Stimulated activated effector memory CD8-positive, alpha-beta T cell treated with anti-CD3 and anti-CD28 coated beads, Interleukin-12 subunit alpha, Interleukin-12 subunit beta, amount 100 ng/mL, for 72 hours (primary cell): ENCODE data around the gene FGG.

Experiments
- ATAC-seq: fragments of 150-1000 bp; cut with Tn5 transposase; 2 replicates; pipeline ENCODE4 v1.10.0; 2021
- DNase-seq, 2 donors: peaks; one replicate each; pipeline ENCODE4 v3.0.0; 2021 to 2022; ENCODE audit warnings: low spot score in 2 of 2
- H3K27ac Mint-ChIP-seq: one replicate; pipeline ENCODE4 v1.8.0; 2022; ENCODE audit warnings: mild to moderate bottlenecking, mixed read lengths
- H3K36me3 Mint-ChIP-seq: one replicate; pipeline ENCODE4 v1.8.0; 2022; ENCODE audit warnings: mild to moderate bottlenecking, mixed read lengths
- H3K4me1 Mint-ChIP-seq: one replicate; pipeline ENCODE4 v1.8.0; 2022; ENCODE audit warnings: mixed read lengths
- H3K4me3 Mint-ChIP-seq: one replicate; pipeline ENCODE4 v1.8.0; 2022; ENCODE audit warnings: mild to moderate bottlenecking, mixed read lengths
- H3K9me3 Mint-ChIP-seq: one replicate; pipeline ENCODE4 v1.8.0; 2022; ENCODE audit warnings: mixed read lengths

FGG gene

GRCh38 chr4:154582723-154583122 lies 29.7 kb downstream of the FGG start:
- Mint-ChIP-seq H3K27ac (no peak overlapping the region), H3K9me3 (no peaks in the 10 kb centered on the region), H3K4me1 (no peaks in the 10 kb centered on the region), H3K36me3 (no peaks in the 10 kb centered on the region), H3K4me3 (no peak overlapping the region)
- ATAC-seq (no peak), DNase-seq (no peak)

DNA sequence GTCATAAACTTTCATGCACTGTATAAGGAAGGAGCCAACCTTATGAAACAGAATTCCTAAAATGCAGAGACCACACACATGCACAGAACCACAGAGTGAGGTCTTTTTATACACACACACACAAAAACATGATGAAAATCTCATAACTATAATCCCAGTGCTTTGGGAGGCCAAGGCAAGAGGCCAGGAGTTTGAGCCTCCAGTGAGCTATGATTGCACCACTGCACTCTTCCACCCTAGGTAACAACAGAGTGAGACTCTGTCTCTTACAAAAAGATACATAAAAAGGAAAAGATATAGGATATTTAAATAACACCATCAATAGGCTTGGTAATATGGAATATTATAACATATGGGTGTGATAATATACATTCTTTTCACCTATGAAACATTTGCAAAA lies 32.5 kb downstream of the FGG start:
- ATAC-seq, result no peak
- Mint-ChIP-seq H3K27ac (no peak overlapping the region), H3K9me3 (no peaks in the 10 kb centered on the region), H3K36me3 (no peaks in the 10 kb centered on the region), H3K4me1 (no peaks in the 10 kb centered on the region), H3K4me3 (no peak overlapping the region)
- DNase-seq, result no peak

DNA sequence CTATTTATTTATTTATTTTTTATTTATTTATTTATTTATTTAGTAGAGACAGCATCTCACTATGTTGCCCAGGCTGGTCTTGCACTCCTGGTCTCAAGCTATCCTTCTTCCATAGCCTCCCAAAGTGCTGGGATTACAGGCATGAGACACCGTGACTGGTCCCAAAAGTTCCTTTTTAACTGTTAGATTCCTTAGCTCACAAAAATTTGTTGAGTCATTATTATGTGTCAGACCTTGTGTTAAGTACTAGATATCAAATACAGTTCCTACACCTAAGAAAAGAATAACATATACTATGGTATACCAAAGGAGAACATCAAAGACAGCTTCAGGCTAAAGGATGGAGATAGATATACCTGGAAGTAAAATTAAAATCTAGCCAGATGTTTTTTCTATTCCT lies 33.5 kb downstream of the FGG start:
- H3K4me1 Mint-ChIP-seq, result no peaks in the 10 kb centered on the region
- DNase-seq, result no peak
- H3K9me3 Mint-ChIP-seq, result no peaks in the 10 kb centered on the region
- H3K27ac Mint-ChIP-seq, result no peak overlapping the region
- no peaks in the 10 kb centered on the region for H3K36me3 Mint-ChIP-seq
- no peak for ATAC-seq
- H3K4me3 Mint-ChIP-seq, result no peak overlapping the region

GRCh38 chr4:154577324-154577723 lies 35.1 kb downstream of the FGG start:
- ATAC-seq, result no peak
- H3K9me3 Mint-ChIP-seq, result no peaks in the 10 kb centered on the region
- H3K36me3 Mint-ChIP-seq, result no peaks in the 10 kb centered on the region
- H3K4me1 Mint-ChIP-seq, result no peaks in the 10 kb centered on the region
- H3K27ac Mint-ChIP-seq, result no peak overlapping the region
- H3K4me3 Mint-ChIP-seq, result no peak overlapping the region
- no peak for DNase-seq

GRCh38 chr4:154574311-154574710 lies 38.1 kb downstream of the FGG start:
- ATAC-seq, result no peak
- Mint-ChIP-seq H3K4me3 (no peak overlapping the region), H3K4me1 (no peaks in the 10 kb centered on the region), H3K27ac (no peak overlapping the region), H3K9me3 (no peaks in the 10 kb centered on the region), H3K36me3 (no peaks in the 10 kb centered on the region)
- no peak for DNase-seq

GRCh38 chr4:154573190-154573870 lies 39.1 kb downstream of the FGG start:
- no peaks in the 10 kb centered on the region for H3K36me3 Mint-ChIP-seq
- ATAC-seq, result no peak
- no peaks in the 10 kb centered on the region for H3K9me3 Mint-ChIP-seq
- no peak for DNase-seq
- no peak overlapping the region for H3K27ac Mint-ChIP-seq
- no peak overlapping the region for H3K4me3 Mint-ChIP-seq
- H3K4me1 Mint-ChIP-seq, result no peaks in the 10 kb centered on the region

DNA sequence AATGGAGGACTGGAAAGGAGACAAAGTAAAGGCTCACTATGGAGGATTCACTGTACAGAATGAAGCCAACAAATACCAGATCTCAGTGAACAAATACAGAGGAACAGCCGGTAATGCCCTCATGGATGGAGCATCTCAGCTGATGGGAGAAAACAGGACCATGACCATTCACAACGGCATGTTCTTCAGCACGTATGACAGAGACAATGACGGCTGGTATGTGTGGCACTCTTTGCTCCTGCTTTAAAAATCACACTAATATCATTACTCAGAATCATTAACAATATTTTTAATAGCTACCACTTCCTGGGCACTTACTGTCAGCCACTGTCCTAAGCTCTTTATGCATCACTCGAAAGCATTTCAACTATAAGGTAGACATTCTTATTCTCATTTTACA lies 42.9 kb downstream of the FGG start:
- no peaks in the 10 kb centered on the region for H3K4me1 Mint-ChIP-seq
- H3K9me3 Mint-ChIP-seq, result no peaks in the 10 kb centered on the region
- H3K4me3 Mint-ChIP-seq, result no peak overlapping the region
- ATAC-seq (no peak), DNase-seq (no peak)
- H3K36me3 Mint-ChIP-seq, result no peaks in the 10 kb centered on the region
- no peak overlapping the region for H3K27ac Mint-ChIP-seq

DNA sequence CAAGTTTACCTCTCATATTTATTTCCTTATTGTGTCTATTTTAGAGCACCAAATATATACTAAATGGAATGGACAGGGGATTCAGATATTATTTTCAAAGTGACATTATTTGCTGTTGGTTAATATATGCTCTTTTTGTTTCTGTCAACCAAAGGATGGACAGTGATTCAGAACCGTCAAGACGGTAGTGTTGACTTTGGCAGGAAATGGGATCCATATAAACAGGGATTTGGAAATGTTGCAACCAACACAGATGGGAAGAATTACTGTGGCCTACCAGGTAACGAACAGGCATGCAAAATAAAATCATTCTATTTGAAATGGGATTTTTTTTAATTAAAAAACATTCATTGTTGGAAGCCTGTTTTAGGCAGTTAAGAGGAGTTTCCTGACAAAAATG lies 43.4 kb downstream of the FGG start:
- Mint-ChIP-seq H3K27ac (no peak overlapping the region), H3K9me3 (no peaks in the 10 kb centered on the region), H3K36me3 (no peaks in the 10 kb centered on the region), H3K4me3 (no peak overlapping the region), H3K4me1 (no peaks in the 10 kb centered on the region)
- ATAC-seq, result no peak
- DNase-seq, result no peak

GRCh38 chr4:154566639-154567204 lies 45.7 kb downstream of the FGG start:
- H3K4me1 Mint-ChIP-seq, result no peaks in the 10 kb centered on the region
- no peak overlapping the region for H3K27ac Mint-ChIP-seq
- no peaks in the 10 kb centered on the region for H3K36me3 Mint-ChIP-seq
- DNase-seq, result no peak
- ATAC-seq, result peak; percentile 40
- no peaks in the 10 kb centered on the region for H3K9me3 Mint-ChIP-seq
- H3K4me3 Mint-ChIP-seq, result no peak overlapping the region

DNA sequence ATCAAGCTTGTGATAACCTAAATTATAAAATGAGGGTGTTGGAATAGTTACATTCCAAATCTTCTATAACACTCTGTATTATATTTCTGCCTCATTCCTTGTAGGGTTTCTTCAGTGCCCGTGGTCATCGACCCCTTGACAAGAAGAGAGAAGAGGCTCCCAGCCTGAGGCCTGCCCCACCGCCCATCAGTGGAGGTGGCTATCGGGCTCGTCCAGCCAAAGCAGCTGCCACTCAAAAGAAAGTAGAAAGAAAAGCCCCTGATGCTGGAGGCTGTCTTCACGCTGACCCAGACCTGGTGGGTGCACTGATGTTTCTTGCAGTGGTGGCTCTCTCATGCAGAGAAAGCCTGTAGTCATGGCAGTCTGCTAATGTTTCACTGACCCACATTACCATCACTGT lies 46.8 kb downstream of the FGG start:
- Mint-ChIP-seq H3K27ac (no peak overlapping the region), H3K9me3 (no peaks in the 10 kb centered on the region), H3K4me1 (no peaks in the 10 kb centered on the region), H3K4me3 (no peak overlapping the region), H3K36me3 (no peaks in the 10 kb centered on the region)
- ATAC-seq (no peak), DNase-seq (no peak)

- Mint-ChIP-seq H3K27ac (no peak overlapping the region), H3K9me3 (no peaks in the 10 kb centered on the region), H3K36me3 (no peaks in the 10 kb centered on the region), H3K4me1 (no peaks in the 10 kb centered on the region), H3K4me3 (no peak overlapping the region)
- no peak for DNase-seq
- ATAC-seq, result no peak
Observed at GRCh38 chr4:154564311-154564710, 48.1 kb downstream of the FGG start.

GRCh38 chr4:154562697-154563254 lies 49.7 kb downstream of the FGG start, which contains the start of gene FGB:
TSS of gene FGB (plus strand) at chr4:154563011. CDS start at chr4:154563019, 8 bp downstream.
- H3K9me3 Mint-ChIP-seq, result no peaks in the 10 kb centered on the region
- ATAC-seq, result no peak

GRCh38 chr4:154560824-154561231 lies 51.6 kb downstream of the FGG start:
- H3K4me1 Mint-ChIP-seq, result no peaks in the 10 kb centered on the region
- H3K9me3 Mint-ChIP-seq, result no peaks in the 10 kb centered on the region
- no peak overlapping the region for H3K4me3 Mint-ChIP-seq
- DNase-seq (no peak), ATAC-seq (peak; percentile 32)
- H3K36me3 Mint-ChIP-seq, result no peaks in the 10 kb centered on the region
- no peak overlapping the region for H3K27ac Mint-ChIP-seq

More at GRCh38 chr4:154562697-154563254, 49.7 kb downstream of the FGG start, which contains the start of gene FGB:
- H3K36me3 Mint-ChIP-seq, result no peaks in the 10 kb centered on the region
- no peak within 1 kb of the TSS for H3K4me3 Mint-ChIP-seq
- H3K27ac Mint-ChIP-seq, result no peak within 1 kb of the TSS
- no peak for DNase-seq
- H3K4me1 Mint-ChIP-seq, result no peaks in the 10 kb centered on the region

DNA sequence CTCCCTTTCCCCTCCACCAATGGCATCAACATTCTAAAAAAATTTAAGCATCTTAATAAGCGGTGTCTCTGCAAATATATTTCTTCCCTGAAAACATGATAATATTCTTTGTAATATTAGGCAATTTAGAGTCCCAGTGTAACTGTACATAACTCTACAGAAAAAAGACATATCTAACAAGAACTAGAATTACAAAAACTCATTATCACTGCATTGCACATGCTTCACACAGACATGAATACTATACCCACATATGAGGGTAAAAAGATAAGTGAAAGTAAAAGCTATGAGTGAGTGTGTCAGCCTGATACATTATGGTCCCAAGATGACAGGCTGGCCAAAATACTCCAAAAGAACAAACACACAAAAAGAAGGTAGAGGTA lies 52.0 kb downstream of the FGG start:
- no peak overlapping the region for H3K27ac Mint-ChIP-seq
- no peak overlapping the region for H3K4me3 Mint-ChIP-seq
- no peaks in the 10 kb centered on the region for H3K4me1 Mint-ChIP-seq
- no peak for DNase-seq
- no peaks in the 10 kb centered on the region for H3K36me3 Mint-ChIP-seq
- H3K9me3 Mint-ChIP-seq, result no peaks in the 10 kb centered on the region
- peak; percentile 42 for ATAC-seq

- Mint-ChIP-seq H3K9me3 (no peaks in the 10 kb centered on the region), H3K4me3 (no peak overlapping the region), H3K36me3 (no peaks in the 10 kb centered on the region), H3K27ac (no peak overlapping the region), H3K4me1 (no peaks in the 10 kb centered on the region)
- no peak for DNase-seq
- peak; percentile 69 for ATAC-seq
Observed at GRCh38 chr4:154559494-154560418, 52.7 kb downstream of the FGG start.
